Activated CD8-positive, alpha-beta memory T cell treated with anti-CD3 and anti-CD28 coated beads, Interleukin-2, amount 10 ng/mL, durations not matched to agents 7 days and 5 days (primary cell): Measurements from ENCODE around the gene FBH1. TPM values are rescaled to one million over a fixed set of nuclear protein-coding genes. Genes with fewer than 3 reads are reported as not detected.
A peak's percentile ranks its signal among the peaks of the same experiment; 100 is the strongest.

Source experiments
- ATAC-seq: fragments of 150-1000 bp; cut with Tn5 transposase; one replicate; pipeline ENCODE4 v1.10.0; 2021; ENCODE audit warnings: moderate library complexity
- CTCF ChIA-PET: fragments of 350-600 bp; sonication (Branson Sonifier 250); formaldehyde crosslinking; loops from one replicate; lab custom pipeline; 2021; ENCODE audit warnings: antibody characterized with exemption; lab: Charles Lee
- DNase-seq: peaks from one replicate; pipeline ENCODE4 v3.0.0-alpha.2; 2020
- H3K27ac Mint-ChIP-seq: one replicate; pipeline ENCODE4 v1.8.0; 2021; ENCODE audit warnings: mild to moderate bottlenecking, mixed read lengths
- H3K27me3 Mint-ChIP-seq: one replicate; pipeline ENCODE4 v1.8.0; 2021; ENCODE audit warnings: mixed read lengths
- H3K36me3 Mint-ChIP-seq: one replicate; pipeline ENCODE4 v1.8.0; 2021; ENCODE audit warnings: mild to moderate bottlenecking, mixed read lengths
- H3K4me1 Mint-ChIP-seq: one replicate; pipeline ENCODE4 v1.8.0; 2021; ENCODE audit warnings: mixed read lengths
- H3K4me3 Mint-ChIP-seq: one replicate; pipeline ENCODE4 v1.8.0; 2021; ENCODE audit warnings: mild to moderate bottlenecking, moderate library complexity, mixed read lengths
- H3K9me3 Mint-ChIP-seq: one replicate; pipeline ENCODE4 v1.8.0; 2022; ENCODE audit warnings: low read depth, mixed read lengths
- total RNA-seq, 2 experiments: library from RNA; stranded (reverse); gene quantifications; one replicate each; pipeline ENCODE4 v1.2.3, GENCODE V29; 2021

FBH1 gene
- total RNA-seq, 2 experiments from 2014 or later = 55.1 to 66.3 TPM

DNA sequence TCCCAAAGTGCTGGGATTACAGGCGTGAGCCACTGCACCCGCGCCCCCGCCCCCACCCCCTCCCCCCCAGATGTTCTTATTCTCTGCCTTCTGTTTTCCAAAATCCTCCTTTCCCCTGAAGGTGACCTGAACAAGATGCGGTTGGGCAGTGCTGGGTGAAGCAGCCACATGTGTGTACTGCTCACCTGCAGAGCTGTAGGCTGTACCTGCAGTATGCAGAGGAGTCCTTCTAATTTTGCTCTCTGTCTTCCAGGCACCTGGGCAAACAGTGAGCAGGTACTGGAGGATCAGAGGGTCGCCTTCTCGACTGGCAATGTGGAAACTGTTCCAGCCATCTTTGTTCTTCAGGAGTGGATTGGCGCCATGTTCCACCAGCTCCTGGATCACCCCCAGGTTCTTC is 2.4 kb upstream of the FBH1 start:
- CTCF ChIA-PET = interaction anchor here (1.2 to 1.4 kb wide), 3 partner anchors 14 to 205 kb away, joined by 3 to 4 read pairs (median 3); no protein-coding TSS in a partner anchor
- H3K4me3 Mint-ChIP-seq = no peak overlapping the region
- no peak for DNase-seq
- H3K36me3 Mint-ChIP-seq = peaks cover 17% of the 10 kb centered on the region
- H3K27ac Mint-ChIP-seq = no peak overlapping the region
- H3K27me3 Mint-ChIP-seq = no peaks in the 10 kb centered on the region
- ATAC-seq = no peak
- H3K4me1 Mint-ChIP-seq = peaks cover 34% of the 10 kb centered on the region
- no peaks in the 10 kb centered on the region for H3K9me3 Mint-ChIP-seq

DNA sequence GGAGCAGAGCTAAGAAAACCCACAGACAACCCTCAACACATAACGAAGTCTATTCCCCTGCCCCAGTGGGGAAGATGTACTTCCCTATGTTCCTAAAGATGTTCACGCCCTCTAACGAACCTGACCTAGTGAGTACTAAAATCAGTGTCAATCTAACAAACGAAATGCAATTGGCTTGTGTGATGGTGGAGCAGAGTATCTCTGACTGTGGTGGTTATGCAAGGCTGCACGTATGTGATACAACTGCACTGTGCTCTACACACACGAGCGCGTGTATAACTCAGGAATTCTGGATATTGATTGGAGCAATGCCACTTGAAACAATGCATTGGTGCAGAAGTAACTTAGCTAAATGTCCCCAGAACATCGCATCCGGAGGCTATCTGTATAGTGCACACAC is 1.7 kb upstream of the FBH1 start:
- ATAC-seq (no peak), DNase-seq (no peak)
- Mint-ChIP-seq H3K9me3 (no peaks in the 10 kb centered on the region), H3K27ac (no peak overlapping the region), H3K36me3 (peaks cover 20% of the 10 kb centered on the region), H3K4me3 (peak overlapping the region; percentile 75), H3K4me1 (peaks cover 37% of the 10 kb centered on the region), H3K27me3 (no peaks in the 10 kb centered on the region)
- CTCF ChIA-PET = interaction anchor here (0.6 to 2.8 kb wide), 6 partner anchors 11 to 258 kb away, joined by 3 to 10 read pairs (median 3); no protein-coding TSS in a partner anchor

DNA sequence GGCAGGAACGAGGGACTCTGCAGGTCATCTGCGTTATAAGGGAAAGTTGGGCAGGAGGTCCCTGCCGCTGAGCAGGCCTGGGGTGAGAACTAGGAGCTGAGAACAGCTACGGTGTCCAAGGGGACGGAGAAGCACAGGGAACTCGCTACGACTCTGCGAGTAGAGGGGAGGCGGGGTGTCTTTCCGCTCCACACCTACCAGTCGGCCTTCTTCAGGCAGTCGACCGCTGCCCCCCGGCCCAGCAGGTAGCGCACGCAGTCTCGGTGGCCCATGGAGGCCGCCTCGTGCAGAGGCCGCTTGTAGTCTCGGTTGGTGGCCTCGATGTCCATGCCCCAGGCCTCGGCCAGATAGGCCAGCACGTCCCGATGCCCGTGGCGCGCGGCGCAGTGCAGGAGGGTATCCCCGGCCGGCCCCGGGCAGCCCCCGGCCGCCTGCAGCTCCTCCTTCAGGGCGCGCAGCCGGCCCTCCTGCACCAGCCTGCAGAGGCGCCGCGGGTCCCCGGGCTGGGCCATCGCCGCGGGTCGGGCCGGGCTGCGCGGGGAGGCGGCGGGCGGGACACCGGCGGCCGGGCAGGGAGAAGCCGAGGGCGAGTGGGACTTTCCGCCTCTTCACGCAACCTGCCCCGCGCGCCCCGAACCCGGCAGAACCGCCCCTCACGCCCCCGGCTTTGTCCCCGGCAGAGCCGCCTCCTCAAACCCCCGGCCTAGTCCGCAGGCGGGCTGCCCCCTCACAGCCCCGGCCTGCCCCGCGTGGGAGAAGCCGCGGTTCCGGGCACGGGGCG is 1.0 kb upstream of the FBH1 start:
- H3K36me3 Mint-ChIP-seq = peaks cover 22% of the 10 kb centered on the region
- peak overlapping the region; percentile 75 for H3K4me3 Mint-ChIP-seq
- H3K9me3 Mint-ChIP-seq = no peaks in the 10 kb centered on the region
- ATAC-seq (peak; percentile 25), DNase-seq (peak; percentile 56)
- H3K27ac Mint-ChIP-seq = no peak overlapping the region
- no peaks in the 10 kb centered on the region for H3K27me3 Mint-ChIP-seq
- peaks cover 39% of the 10 kb centered on the region for H3K4me1 Mint-ChIP-seq
- CTCF ChIA-PET = interaction anchor here (0.6 to 2.8 kb wide), 12 partner anchors 12 to 259 kb away, joined by 3 to 10 read pairs (median 3); partner anchors contain the start of gene GDI2

DNA sequence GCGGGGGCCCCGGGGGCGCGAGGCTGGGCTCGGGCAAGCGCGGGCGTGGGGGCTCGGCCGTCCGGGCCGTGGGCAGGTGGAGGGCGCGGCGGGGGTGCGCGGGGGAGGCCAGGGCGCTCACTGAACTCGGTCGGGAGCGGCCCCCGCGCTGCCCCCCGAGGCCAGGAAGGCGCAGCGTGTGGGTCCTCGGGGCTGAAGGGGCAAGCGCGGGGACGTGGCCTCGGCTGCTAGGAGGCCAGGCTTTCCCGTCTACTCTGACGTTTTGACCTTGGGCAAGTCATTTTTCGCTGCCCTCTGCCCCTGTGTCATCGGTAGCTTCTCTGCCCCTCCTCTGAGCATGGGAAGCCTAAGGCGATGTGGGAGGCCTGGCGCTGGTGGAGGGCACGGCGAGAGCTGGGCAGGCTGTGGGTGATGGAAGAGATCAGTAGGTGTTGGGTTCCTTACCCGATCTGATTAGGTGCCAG is 441 bp downstream of the FBH1 start:
- peak; percentile 61 for DNase-seq
- Mint-ChIP-seq H3K4me3 (peak overlapping the region; percentile 76), H3K9me3 (no peaks in the 10 kb centered on the region), H3K4me1 (peaks cover 45% of the 10 kb centered on the region), H3K27me3 (no peaks in the 10 kb centered on the region), H3K27ac (peak overlapping the region; percentile 41), H3K36me3 (peaks cover 26% of the 10 kb centered on the region)
- ATAC-seq = peak; percentile 7
- CTCF ChIA-PET = interaction anchor here (0.5 to 2.8 kb wide), 12 partner anchors 11 to 1520 kb away, joined by 3 to 10 read pairs (median 3); partner anchors contain the start of genes GDI2 and SFMBT2

DNA sequence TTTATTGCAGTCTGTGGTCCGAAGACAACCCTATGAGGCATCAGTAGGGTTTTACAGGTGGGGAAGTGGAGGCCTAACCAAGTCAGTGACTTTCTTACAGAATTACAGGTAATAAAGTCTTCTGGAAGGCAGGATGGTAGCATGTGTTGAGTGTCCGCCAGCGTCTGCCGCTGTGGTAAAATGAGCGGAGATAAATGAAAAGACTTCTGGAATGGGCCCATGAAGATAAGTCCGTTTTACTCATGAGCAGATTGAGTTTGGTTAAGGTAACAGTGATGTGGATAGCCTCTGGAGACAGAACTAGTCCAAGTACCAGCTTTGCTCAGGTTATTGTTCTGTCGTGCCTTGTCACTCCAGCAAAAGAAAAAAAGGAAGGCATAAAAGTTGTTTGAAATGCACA is 966 bp downstream of the FBH1 start:
- CTCF ChIA-PET = interaction anchor here (1.1 to 2.8 kb wide), 8 partner anchors 12 to 457 kb away, joined by 3 to 10 read pairs (median 4); no protein-coding TSS in a partner anchor
- Mint-ChIP-seq H3K27me3 (no peaks in the 10 kb centered on the region), H3K9me3 (no peaks in the 10 kb centered on the region), H3K27ac (peak overlapping the region; percentile 41), H3K4me3 (peak overlapping the region; percentile 76), H3K36me3 (peaks cover 26% of the 10 kb centered on the region), H3K4me1 (peaks cover 50% of the 10 kb centered on the region)
- ATAC-seq = no peak
- DNase-seq = no peak

DNA sequence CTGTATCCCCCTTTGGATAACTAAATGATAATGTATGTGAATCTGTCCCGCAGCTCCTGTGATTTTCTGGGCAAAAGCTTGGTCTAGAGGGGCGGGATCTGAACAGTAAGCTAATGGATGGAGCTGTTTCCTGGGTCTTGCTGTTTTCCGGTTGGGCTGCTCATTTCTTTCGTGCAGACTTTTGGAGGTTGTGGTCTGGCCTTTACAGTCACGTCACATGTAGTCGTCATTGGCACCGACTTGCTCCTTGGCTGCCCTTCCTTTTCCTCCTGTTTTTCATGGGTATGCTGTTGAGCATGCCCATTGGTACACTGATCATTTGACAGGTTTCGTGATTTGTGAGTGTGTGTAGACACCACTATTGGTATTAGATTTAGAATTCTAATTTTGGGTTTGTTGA is 2.0 kb downstream of the FBH1 start:
- no peaks in the 10 kb centered on the region for H3K27me3 Mint-ChIP-seq
- H3K4me3 Mint-ChIP-seq = peak overlapping the region; percentile 1
- no peak overlapping the region for H3K27ac Mint-ChIP-seq
- no peaks in the 10 kb centered on the region for H3K9me3 Mint-ChIP-seq
- H3K4me1 Mint-ChIP-seq = peaks cover 56% of the 10 kb centered on the region
- no peak for ATAC-seq
- no peak for DNase-seq
- CTCF ChIA-PET = no interaction called here
- peaks cover 31% of the 10 kb centered on the region for H3K36me3 Mint-ChIP-seq

DNA sequence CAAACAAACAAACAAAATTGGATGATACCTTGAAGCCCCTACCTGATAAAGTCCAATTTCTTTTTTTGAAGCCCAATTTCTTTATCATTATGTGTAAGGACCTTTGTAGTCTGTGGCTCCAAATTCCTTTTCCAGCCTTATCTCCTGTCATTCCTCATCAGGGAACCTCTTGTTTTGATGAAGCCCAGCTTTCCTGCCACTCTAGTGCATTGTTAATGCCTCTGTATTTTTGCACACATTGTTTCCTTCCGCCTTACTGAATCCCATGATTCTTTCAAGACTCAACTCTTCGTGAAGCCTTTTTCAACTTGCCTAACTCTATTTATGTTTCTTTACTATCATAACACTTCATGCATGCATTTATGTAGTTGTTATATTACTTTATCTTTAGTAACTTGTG is 3.3 kb downstream of the FBH1 start:
- no peak overlapping the region for H3K4me3 Mint-ChIP-seq
- CTCF ChIA-PET = no interaction called here
- H3K27ac Mint-ChIP-seq = no peak overlapping the region
- H3K27me3 Mint-ChIP-seq = no peaks in the 10 kb centered on the region
- H3K4me1 Mint-ChIP-seq = peaks cover 50% of the 10 kb centered on the region
- H3K36me3 Mint-ChIP-seq = peaks cover 42% of the 10 kb centered on the region
- ATAC-seq (no peak), DNase-seq (no peak)
- no peaks in the 10 kb centered on the region for H3K9me3 Mint-ChIP-seq

DNA sequence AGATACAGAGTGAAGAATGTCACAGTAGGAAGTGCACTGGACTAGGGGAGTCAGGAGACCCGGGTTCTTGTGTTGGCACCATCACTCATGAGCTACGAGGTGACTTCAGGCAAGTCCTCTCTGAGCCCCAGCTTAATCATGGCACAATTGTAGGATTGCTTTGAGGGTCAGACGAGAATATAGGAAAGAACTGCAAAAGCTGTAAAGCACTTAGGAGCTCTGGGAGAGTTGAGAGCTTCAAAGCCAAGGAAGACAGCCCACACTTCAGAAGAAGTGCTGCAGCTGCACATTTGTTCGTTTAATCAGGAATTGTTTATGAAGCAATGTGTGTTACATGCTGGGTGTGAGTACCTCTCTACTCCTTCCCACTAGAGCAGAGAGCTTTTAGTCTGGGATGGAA is 4.4 kb downstream of the FBH1 start:
- H3K9me3 Mint-ChIP-seq = no peaks in the 10 kb centered on the region
- no peak overlapping the region for H3K27ac Mint-ChIP-seq
- ATAC-seq (no peak), DNase-seq (no peak)
- CTCF ChIA-PET = interaction anchor here (1.2 kb wide), 1 partner anchor 272 kb away, joined by 3 read pairs; no protein-coding TSS in a partner anchor
- H3K4me3 Mint-ChIP-seq = no peak overlapping the region
- peaks cover 45% of the 10 kb centered on the region for H3K4me1 Mint-ChIP-seq
- peaks cover 42% of the 10 kb centered on the region for H3K36me3 Mint-ChIP-seq
- no peaks in the 10 kb centered on the region for H3K27me3 Mint-ChIP-seq

DNA sequence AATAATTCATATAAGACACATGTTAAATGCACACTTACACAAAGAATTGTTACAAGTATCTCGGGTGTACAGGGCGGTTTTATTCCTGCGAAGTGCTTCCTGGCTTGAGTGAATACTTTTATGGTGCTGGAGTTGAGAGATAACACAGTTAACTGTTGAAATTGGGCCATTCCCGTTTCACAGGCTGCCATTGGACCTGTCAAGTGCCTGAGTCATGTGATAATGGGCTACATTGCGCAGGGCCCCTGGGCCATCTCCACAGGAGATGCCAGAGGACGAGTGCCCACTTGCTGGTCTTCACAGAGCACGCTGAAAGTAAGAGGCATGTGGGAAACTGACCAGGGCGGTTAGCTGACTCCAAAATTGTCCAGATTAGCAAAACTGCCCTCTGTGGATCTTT is 4.8 kb downstream of the FBH1 start:
- peaks cover 42% of the 10 kb centered on the region for H3K36me3 Mint-ChIP-seq
- CTCF ChIA-PET = interaction anchor here (1.2 kb wide), 1 partner anchor 272 kb away, joined by 3 read pairs; no protein-coding TSS in a partner anchor
- no peaks in the 10 kb centered on the region for H3K9me3 Mint-ChIP-seq
- H3K4me3 Mint-ChIP-seq = no peak overlapping the region
- no peak overlapping the region for H3K27ac Mint-ChIP-seq
- ATAC-seq (no peak), DNase-seq (no peak)
- H3K27me3 Mint-ChIP-seq = no peaks in the 10 kb centered on the region
- peaks cover 45% of the 10 kb centered on the region for H3K4me1 Mint-ChIP-seq

DNA sequence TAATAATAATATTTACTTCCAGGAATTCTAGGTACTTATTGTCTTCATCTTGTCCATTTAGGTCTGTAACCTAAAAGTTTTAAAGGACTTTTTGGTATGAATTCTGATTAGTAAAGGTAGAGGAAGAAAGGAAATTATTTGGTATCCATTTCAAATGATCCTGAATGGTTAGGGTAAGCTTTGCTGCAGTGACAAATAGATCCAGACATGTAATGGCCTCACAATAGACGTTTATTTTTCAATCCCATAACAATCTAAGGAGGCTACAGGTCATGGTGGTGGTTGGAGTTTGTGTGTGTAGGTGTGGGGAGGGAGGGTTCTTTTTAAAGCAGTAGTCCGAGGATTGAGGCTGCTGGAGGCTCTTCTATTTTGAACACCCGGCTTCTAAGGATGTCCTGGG is 5.3 kb downstream of the FBH1 start:
- Mint-ChIP-seq H3K27me3 (no peaks in the 10 kb centered on the region), H3K9me3 (no peaks in the 10 kb centered on the region), H3K4me3 (no peak overlapping the region), H3K36me3 (peaks cover 42% of the 10 kb centered on the region), H3K27ac (peak overlapping the region; percentile 8), H3K4me1 (peaks cover 45% of the 10 kb centered on the region)
- DNase-seq = no peak
- CTCF ChIA-PET = no interaction called here
- ATAC-seq = no peak

DNA sequence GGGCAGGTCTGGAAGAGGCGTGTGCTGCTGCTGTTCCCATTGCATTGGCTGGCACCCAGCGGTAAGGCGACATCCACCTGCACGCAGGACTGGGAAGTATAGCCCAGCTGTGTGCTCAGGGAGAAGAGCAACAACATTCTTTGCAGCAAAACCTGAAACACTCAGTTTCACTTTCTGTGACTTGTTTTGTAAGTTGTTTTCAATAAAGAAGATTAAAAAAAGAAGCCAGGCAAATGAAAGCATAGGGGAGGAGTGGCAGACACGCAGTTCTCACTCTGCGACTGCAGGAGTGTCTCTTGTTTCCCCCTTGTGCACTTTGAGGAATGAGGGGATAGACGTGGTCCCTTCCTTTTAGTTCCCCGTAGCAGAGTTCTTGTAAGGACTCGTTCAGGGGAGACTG is 5.8 kb downstream of the FBH1 start:
- H3K36me3 Mint-ChIP-seq = peaks cover 42% of the 10 kb centered on the region
- no peak overlapping the region for H3K4me3 Mint-ChIP-seq
- ATAC-seq = no peak
- no peaks in the 10 kb centered on the region for H3K9me3 Mint-ChIP-seq
- no peak for DNase-seq
- no peaks in the 10 kb centered on the region for H3K27me3 Mint-ChIP-seq
- CTCF ChIA-PET = no interaction called here
- H3K4me1 Mint-ChIP-seq = peaks cover 42% of the 10 kb centered on the region
- H3K27ac Mint-ChIP-seq = peak overlapping the region; percentile 7

DNA sequence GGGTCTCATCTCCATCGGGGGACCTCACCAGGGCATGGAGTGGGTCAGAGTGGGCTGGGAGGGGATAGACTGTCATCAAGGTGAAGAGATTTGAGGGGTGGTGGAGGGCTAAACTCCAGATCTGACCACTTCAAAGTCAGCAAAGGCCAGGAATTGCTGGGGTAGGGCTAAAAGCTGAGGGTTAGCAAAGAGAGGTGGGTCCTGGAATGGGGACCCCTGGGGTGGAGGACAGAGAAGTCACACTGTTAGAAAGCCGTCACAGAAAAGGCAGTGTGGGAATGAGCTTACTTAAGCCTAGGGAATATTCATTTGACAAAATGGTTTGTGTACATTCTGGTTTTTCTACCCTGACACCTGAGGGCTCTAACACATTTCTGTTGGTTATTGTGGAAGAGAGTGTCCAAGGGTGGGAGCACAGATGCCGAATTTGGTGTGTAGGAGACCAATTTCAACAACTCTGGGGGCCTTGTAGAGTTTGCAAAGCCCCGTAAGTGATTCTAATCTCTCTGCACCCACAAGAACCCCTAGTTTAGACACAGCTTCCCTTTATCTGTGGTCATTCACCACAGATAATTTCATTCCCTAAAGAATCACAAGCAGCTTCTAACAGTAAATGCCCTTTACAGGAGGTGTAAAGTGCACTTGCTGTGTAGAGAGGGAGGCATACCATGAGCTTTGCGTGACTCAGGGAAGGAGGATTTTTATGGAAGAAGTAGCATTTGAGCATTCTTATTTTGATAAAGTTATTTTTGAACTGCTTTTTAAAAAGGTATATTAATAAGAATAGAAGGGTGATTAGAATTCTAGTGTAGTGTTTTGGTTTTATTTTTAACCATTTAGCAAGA is 6.4 kb downstream of the FBH1 start:
- H3K27ac Mint-ChIP-seq = peak overlapping the region; percentile 7
- H3K4me3 Mint-ChIP-seq = no peak overlapping the region
- DNase-seq (no peak), ATAC-seq (no peak)
- peaks cover 36% of the 10 kb centered on the region for H3K4me1 Mint-ChIP-seq
- CTCF ChIA-PET = interaction anchor here (1.1 kb wide), 1 partner anchor 23 kb away, joined by 4 read pairs; no protein-coding TSS in a partner anchor
- H3K27me3 Mint-ChIP-seq = no peaks in the 10 kb centered on the region
- H3K36me3 Mint-ChIP-seq = peaks cover 42% of the 10 kb centered on the region
- no peaks in the 10 kb centered on the region for H3K9me3 Mint-ChIP-seq

DNA sequence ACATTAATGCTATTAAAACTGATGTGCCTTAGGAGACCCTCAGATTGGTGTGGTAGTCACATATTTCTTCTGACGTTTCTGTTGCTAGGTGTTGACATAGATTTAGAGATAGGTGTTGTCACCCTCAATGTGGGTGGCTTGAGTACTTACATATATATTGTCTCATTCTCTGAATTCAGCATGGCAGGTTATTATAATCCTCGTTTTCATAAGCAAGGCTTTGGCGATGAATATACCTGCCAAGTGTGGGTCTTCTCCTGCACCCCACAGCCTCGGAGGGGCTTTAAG is 7.0 kb downstream of the FBH1 start:
- H3K4me3 Mint-ChIP-seq = no peak overlapping the region
- DNase-seq (no peak), ATAC-seq (no peak)
- H3K36me3 Mint-ChIP-seq = peaks cover 41% of the 10 kb centered on the region
- no peaks in the 10 kb centered on the region for H3K27me3 Mint-ChIP-seq
- no peaks in the 10 kb centered on the region for H3K9me3 Mint-ChIP-seq
- CTCF ChIA-PET = interaction anchor here (1.1 kb wide), 1 partner anchor 24 kb away, joined by 4 read pairs; no protein-coding TSS in a partner anchor
- H3K27ac Mint-ChIP-seq = no peak overlapping the region
- H3K4me1 Mint-ChIP-seq = peaks cover 33% of the 10 kb centered on the region
